ENCODE data around the gene NOVA2. TPM values are rescaled to one million over a fixed set of nuclear protein-coding genes. Genes with fewer than 3 reads are reported as not detected.

NOVA2 gene
- total RNA-seq, 1 experiment from 2014 or later: not detected

- H3K4me3 Mint-ChIP-seq (ENCODE audit: unreplicated experiment): peak overlapping the region; percentile 97
- TF ChIP-seq CTCF (IDR thresholded peaks at IDR 0.05; ENCODE audit: unreplicated experiment): no peak
- DNase-seq (ENCODE audit: unreplicated experiment): peak; percentile 97
- no TSS peak for BruUV-seq (replicated peaks)
- POLR2A ChIA-PET: interaction anchor here (0.6 to 4.0 kb wide), 20 partner anchors 8 to 467 kb away, joined by 3 to 46 read pairs (median 4); partner anchors contain the start of genes CCDC61, MYPOP, SIX5 and SYMPK
- intact Hi-C loops (cut with micrococcal nuclease): loop anchor here (10.0 kb wide), 1 partner anchor 108 kb away; the partner anchor contains the start of gene CCDC61
- CTCF ChIA-PET: interaction anchor here (0.6 to 1.1 kb wide), 3 partner anchors 162 to 641 kb away, joined by 3 to 6 read pairs (median 3); no protein-coding TSS in a partner anchor
- peaks cover 18% of the 10 kb centered on the region for H3K36me3 Mint-ChIP-seq (ENCODE audit: insufficient read depth, unreplicated experiment)
- H3K9me3 Mint-ChIP-seq (ENCODE audit: unreplicated experiment): no peaks in the 10 kb centered on the region
- no peaks in the 10 kb centered on the region for H3K27me3 Mint-ChIP-seq (ENCODE audit: insufficient read depth, unreplicated experiment)
- peak overlapping the region; percentile 98 for H3K27ac Mint-ChIP-seq (ENCODE audit: low read depth, unreplicated experiment)
- H3K4me1 Mint-ChIP-seq (ENCODE audit: insufficient read depth, unreplicated experiment): peaks cover 10% of the 10 kb centered on the region
Observed at GRCh38 chr19:45886427-45887199, 87.1 kb downstream of the NOVA2 start.

- ChIA-PET POLR2A (interaction anchor here (0.6 to 4.0 kb wide), 21 partner anchors 9 to 468 kb away, joined by 3 to 46 read pairs (median 4); partner anchors contain the start of genes CCDC61, MYPOP, SIX5 and SYMPK), CTCF (interaction anchor here (0.5 to 1.1 kb wide), 7 partner anchors 17 to 1597 kb away, joined by 3 to 6 read pairs (median 3); partner anchors contain the start of genes FBXO46 and MYPOP)
- Mint-ChIP-seq H3K36me3 (ENCODE audit: insufficient read depth, unreplicated experiment) (peaks cover 18% of the 10 kb centered on the region), H3K27ac (ENCODE audit: low read depth, unreplicated experiment) (peak within 1 kb of the TSS; percentile 98), H3K9me3 (ENCODE audit: unreplicated experiment) (no peaks in the 10 kb centered on the region), H3K4me1 (ENCODE audit: insufficient read depth, unreplicated experiment) (peaks cover 10% of the 10 kb centered on the region), H3K4me3 (ENCODE audit: unreplicated experiment) (peak within 1 kb of the TSS; percentile 97), H3K27me3 (ENCODE audit: insufficient read depth, unreplicated experiment) (no peaks in the 10 kb centered on the region)
- DNase-seq (ENCODE audit: unreplicated experiment): peak; percentile 96
- TF ChIP-seq CTCF (IDR thresholded peaks at IDR 0.05; ENCODE audit: unreplicated experiment): no peak
- TSS peak; percentile 28 for BruUV-seq (replicated peaks)
- intact Hi-C loops (cut with micrococcal nuclease): loop anchor here (10.0 kb wide), 1 partner anchor 109 kb away; the partner anchor contains the start of gene CCDC61
Observed at GRCh38 chr19:45885556-45886426, 87.9 kb downstream of the NOVA2 start, which contains the start of gene IRF2BP1. Gene IRF2BP1 (minus strand): TSS chr19:45886141. CDS start chr19:45885774, 367 bp downstream.

- intact Hi-C loops (cut with micrococcal nuclease): loop anchor here (10.0 kb wide), 1 partner anchor 110 kb away; the partner anchor contains the start of gene CCDC61
- no peak for TF ChIP-seq CTCF (IDR thresholded peaks at IDR 0.05; ENCODE audit: unreplicated experiment)
- Mint-ChIP-seq H3K36me3 (ENCODE audit: insufficient read depth, unreplicated experiment) (peaks cover 18% of the 10 kb centered on the region), H3K4me3 (ENCODE audit: unreplicated experiment) (peak overlapping the region; percentile 97), H3K27ac (ENCODE audit: low read depth, unreplicated experiment) (no peak overlapping the region), H3K4me1 (ENCODE audit: insufficient read depth, unreplicated experiment) (peaks cover 10% of the 10 kb centered on the region), H3K9me3 (ENCODE audit: unreplicated experiment) (no peaks in the 10 kb centered on the region), H3K27me3 (ENCODE audit: insufficient read depth, unreplicated experiment) (no peaks in the 10 kb centered on the region)
- POLR2A ChIA-PET: interaction anchor here (1.1 to 4.0 kb wide), 10 partner anchors 15 to 321 kb away, joined by 3 to 46 read pairs (median 7); partner anchors contain the start of genes CCDC61, MYPOP, SIX5 and SYMPK
- CTCF ChIA-PET: interaction anchor here (0.5 to 1.7 kb wide), 6 partner anchors 18 to 757 kb away, joined by 3 read pairs; partner anchors contain the start of gene MYPOP
- BruUV-seq (replicated peaks): no TSS peak
- DNase-seq (ENCODE audit: unreplicated experiment): no peak
Observed at GRCh38 chr19:45884682-45885555, 88.7 kb downstream of the NOVA2 start.

Measured in MCF 10A (cell line).